ENCODE measurements around the gene DLGAP1.

- TF ChIP-seq POLR2A (IDR thresholded peaks at IDR 0.05), result no peak
- no peak for TF ChIP-seq CTCF (IDR thresholded peaks at IDR 0.05 in 4 of 5, conservative IDR thresholded peaks at IDR 0.05 in 1 of 5)
Measured at GRCh38 chr18:3753106-3753505, 702.0 kb downstream of the DLGAP1 start.
